ENCODE results near the gene OR5C1.
A peak's percentile ranks its signal among the peaks of the same experiment; 100 is the strongest.
"Not testable (repeated sequence)": the region's sequence is repeated elsewhere in the genome, so short reads cannot be mapped to it uniquely, and the experiment has no call there.

The OR5C1 gene

GRCh38 chr9:122812736-122813135 is 24.0 kb downstream of the OR5C1 start:
- DNase-seq: no peak

- no peak for DNase-seq
Observed at GRCh38 chr9:122814545-122814944, 25.8 kb downstream of the OR5C1 start.

GRCh38 chr9:122815544-122815943 is 26.8 kb downstream of the OR5C1 start:
- no peak for DNase-seq

DNA sequence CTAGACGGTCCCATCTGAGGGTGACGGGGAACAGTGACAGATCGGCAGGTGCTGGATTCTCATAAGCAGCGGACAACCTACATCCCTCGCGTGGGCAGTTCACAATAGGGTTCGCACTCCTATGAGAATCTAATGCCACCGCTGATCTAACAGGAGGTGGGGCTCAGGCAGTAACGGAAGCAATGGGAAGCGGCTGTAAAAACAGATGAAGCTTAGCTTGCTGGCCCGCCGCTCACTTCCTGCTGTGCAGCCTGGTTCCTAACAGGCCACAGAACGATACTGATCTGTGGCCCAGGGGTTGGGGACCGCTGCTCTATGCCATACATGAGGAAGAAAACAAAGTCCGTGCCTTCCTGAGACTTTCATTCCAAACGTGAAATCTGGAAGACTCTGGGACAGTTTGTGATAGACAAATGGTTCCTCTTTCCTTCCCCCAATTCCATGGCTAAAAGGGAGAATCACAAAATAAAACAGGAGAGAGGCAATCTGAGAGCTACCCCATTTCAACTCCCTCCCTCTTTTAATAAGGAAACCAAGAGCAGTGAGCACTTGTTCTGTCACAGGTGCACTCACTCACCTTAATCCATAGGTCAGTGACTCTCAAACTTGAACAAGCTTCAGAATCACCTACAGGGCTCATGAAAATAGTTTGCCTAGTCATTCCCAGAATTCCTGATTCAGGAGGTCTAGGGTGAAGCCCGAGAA is 27.6 kb downstream of the OR5C1 start:
- peak; percentile 11 to 40 (median 24) for DNase-seq

- DNase-seq: no peak
Observed at GRCh38 chr9:122819326-122819725, 30.6 kb downstream of the OR5C1 start.

DNA sequence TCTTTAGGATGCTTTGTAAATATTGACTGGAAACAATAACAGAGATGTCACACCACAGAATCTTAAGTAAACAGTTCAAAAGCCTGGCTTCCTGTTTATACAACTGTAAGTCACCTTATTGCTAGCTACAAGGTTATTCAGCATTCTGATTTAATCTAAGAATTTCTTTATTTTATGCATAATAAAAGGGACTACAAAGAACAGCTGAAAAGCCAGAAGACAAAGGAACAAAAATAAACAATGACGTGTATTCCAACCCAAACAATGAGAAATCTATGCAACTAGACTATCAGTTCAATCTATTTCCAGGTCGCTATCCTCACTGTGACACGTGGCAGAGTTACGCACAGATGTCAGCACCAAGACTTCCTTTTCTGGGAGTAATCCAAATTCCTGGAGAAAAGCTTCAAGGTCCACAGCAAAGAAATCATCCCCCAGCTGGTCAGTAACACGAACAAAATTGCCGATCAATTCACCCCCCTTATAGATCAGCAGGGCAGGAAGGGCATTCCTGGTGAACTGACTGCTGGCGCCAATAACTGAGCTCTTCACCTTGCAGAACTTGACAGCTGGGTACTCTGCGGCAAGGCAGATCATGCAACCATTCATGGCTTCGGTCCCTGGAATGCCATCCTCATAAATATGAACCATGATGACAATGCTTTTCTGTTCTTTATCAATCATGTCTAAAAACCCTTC is 31.2 kb downstream of the OR5C1 start:
- no peak for DNase-seq

DNA sequence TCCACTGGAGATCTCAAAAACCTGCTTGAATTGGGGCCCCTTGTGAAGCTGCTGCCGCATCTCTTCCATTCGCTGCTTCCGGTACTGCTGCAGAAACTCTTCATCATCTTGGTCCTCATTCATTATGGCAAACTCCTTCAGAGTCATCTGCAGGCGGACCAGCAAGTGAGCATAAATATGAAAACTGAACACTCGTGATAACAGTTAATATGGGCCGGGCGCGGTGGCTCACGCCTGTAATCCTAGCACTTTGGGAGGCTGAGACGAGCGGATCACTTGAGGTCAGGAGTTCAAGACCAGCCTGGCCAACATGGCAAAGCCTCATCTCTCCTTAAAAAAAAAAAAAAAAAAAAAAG is 31.7 kb downstream of the OR5C1 start:
- no peak for DNase-seq

- DNase-seq: no peak
Observed at GRCh38 chr9:122821278-122821943, 32.7 kb downstream of the OR5C1 start.

DNA sequence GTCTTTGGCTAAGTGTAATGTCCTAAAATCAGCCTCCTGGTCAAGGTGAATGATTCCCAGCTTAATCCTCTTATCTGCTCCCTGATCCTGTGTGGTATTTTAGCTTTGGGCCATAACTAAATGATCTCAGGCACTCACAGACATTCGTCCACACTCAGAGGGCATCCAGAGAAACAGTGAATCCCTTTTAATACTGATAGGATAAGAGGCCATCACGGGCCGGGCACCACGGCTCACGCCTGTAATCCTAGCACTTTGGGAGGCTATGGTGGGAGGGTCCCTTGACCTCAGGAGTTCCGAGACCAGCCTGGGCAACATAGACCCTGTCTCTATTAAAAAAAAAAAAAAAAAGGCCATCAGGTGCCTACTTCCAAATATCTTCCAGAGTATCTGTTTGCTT is 33.3 kb downstream of the OR5C1 start:
- DNase-seq: no peak

DNA sequence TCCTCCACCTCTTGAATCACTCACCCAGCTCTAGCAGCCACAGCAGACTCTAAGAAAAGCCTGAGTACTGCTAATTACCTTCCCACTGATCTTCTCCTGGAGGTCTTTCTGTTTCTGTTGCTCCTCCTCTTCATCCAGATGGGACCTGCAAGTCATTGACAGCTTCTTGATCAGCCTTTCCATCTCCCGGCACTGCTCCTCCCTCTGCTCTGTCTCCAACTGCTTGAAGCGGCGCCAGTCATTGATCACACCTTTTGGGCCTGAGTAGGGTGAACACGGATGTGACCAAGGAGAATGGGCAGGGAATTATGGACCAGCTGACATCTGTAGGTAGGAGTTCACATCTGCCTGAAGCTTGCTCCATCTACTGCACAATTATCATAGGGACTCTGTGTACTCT is 34.2 kb downstream of the OR5C1 start:
- no peak for DNase-seq

DNA sequence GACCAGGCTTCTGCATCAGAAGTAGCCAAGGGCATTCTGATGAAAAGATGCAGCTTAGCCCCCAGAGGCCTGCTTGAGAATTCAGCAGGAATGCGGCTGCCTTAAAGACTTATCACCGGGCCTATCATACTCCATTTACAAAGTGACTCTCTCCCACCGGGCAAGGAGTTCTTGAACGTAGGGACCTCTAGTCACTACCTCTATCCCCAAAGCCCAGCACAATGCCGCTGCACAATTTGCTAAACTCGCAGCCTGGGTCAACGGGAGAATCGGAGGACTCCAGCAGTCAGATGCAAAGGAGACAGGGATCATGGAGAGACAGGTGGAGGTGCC is 39.0 kb downstream of the OR5C1 start:
- DNase-seq: no peak

DNA sequence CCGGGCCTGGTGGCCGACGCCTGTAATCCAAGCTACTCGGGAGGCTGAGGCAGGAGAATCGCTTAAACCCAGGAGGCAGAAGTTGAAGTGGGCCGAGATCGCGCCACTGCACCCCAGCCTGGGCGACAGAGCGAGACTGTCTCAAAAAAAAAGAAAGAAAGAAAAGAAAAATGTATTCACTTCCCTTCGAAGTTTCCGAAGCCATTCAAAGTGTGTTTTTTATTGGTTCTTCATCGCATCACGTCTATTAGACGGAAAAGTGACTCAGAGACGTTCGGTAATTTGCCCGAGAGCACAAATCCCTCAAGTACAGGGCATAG is 40.2 kb downstream of the OR5C1 start:
- not testable (repeated sequence) for DNase-seq

GRCh38 chr9:122832194-122832593 is 43.5 kb downstream of the OR5C1 start:
- DNase-seq: no peak

DNA sequence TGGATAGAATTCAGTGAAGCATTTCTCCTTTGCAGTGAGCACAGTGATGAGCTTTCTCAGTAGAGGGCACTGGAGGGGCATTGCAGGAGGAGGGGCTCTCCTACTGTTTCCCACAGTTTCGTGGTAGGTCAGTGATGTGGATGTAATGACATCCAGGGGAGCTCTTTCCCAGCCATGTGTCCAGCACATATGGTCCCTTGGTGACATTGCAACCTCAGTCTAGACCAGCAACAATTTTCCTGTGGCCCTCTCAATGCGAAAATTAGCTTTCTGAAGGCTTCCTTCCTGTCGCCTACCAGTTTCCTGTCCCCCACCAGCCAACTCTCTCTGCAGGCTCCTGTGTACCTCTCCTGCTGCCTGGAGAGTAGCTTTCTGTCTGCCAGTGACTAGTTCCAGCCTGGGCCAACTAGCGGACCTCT is 46.6 kb downstream of the OR5C1 start:
- peak in 2 of 6 experiments; percentile 34 to 55 for DNase-seq

- no peak for DNase-seq
Observed at GRCh38 chr9:122837266-122837850, 48.6 kb downstream of the OR5C1 start.

DNA sequence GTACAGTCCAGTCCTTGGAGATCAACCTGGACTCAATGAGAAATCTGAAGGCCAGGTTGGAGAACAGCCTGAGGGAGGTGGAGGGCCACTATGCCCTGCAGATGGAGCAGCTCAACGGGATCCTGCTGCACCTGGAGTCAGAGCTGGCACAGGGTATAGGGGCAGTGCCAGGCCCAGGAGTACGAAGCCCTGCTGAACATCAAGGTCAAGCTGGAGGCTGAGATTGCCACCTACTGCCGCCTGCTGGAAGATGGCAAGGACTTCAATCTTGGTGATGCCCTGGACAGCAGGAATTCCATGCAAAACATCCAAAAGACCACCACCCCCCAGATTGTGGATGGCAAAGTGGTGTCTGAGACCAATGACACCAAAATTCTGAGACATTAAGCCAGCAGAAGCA is 49.7 kb downstream of the OR5C1 start:
- not testable (repeated sequence) for DNase-seq

Data from stimulated activated naive CD4-positive, alpha-beta T cell (primary cell).